H9 (cell line): ENCODE data around the gene CSTPP1. TPM values are rescaled to one million over a fixed set of nuclear protein-coding genes. Genes with fewer than 3 reads are reported as not detected.
"Not testable (repeated sequence)": the region's sequence is repeated elsewhere in the genome, so short reads cannot be mapped to it uniquely, and the experiment has no call there.

Experiments used
- DNase-seq: peaks from one replicate; pipeline ENCODE4 v3.0.0-alpha.2; 2017
- H2AFZ ChIP-seq: one replicate; pipeline ENCODE4 v1.6.1; 2013; ENCODE audit warnings: mild to moderate bottlenecking, low read length, control low read depth, moderate library complexity
- H2AK5ac ChIP-seq: 2 replicates; pipeline ENCODE4 v1.6.1; 2013; ENCODE audit warnings: low read length, control low read depth, mixed read lengths; ENCODE audit not compliant: insufficient read length
- H2BK120ac ChIP-seq: one replicate; pipeline ENCODE4 v1.6.1; 2013; ENCODE audit warnings: low read depth, mild to moderate bottlenecking, low read length, control low read depth, inconsistent platforms; ENCODE audit not compliant: poor library complexity, severe bottlenecking
- H2BK12ac ChIP-seq: 2 replicates; pipeline ENCODE4 v1.6.1; 2013; ENCODE audit warnings: low read length, control low read depth, mixed read lengths, low read depth; ENCODE audit not compliant: insufficient read length
- H2BK15ac ChIP-seq: 2 replicates; pipeline ENCODE4 v1.6.1; 2013; ENCODE audit warnings: low read depth, low read length, control low read depth
- H2BK20ac ChIP-seq: one replicate; pipeline ENCODE4 v1.6.1; 2013; ENCODE audit warnings: low read depth, mild to moderate bottlenecking, low read length, control low read depth, inconsistent platforms; ENCODE audit not compliant: poor library complexity, severe bottlenecking
- H2BK5ac ChIP-seq: 2 replicates; pipeline ENCODE4 v1.6.1; 2013; ENCODE audit warnings: low read length, control low read depth, mixed read lengths; ENCODE audit not compliant: insufficient read length
- H3K14ac ChIP-seq: 2 replicates; pipeline ENCODE4 v1.6.1; 2013; ENCODE audit warnings: low read length, control low read depth; ENCODE audit not compliant: insufficient read depth
- H3K18ac ChIP-seq: 2 replicates; pipeline ENCODE4 v1.6.1; 2013; ENCODE audit warnings: low read depth, mild to moderate bottlenecking, mixed read lengths, low read length, control low read depth; ENCODE audit not compliant: insufficient read length
- H3K23ac ChIP-seq: 2 replicates; pipeline ENCODE4 v1.6.1; 2013; ENCODE audit warnings: low read length, control low read depth, mixed read lengths, low read depth; ENCODE audit not compliant: insufficient read length
- H3K23me2 ChIP-seq: 2 replicates; pipeline ENCODE4 v1.6.1; 2013; ENCODE audit warnings: low read depth, mild to moderate bottlenecking, mixed read lengths, low read length, control low read depth; ENCODE audit not compliant: insufficient read length, poor library complexity, severe bottlenecking
- H3K27ac ChIP-seq: 2 replicates; pipeline ENCODE4 v1.5.1; 2013; ENCODE audit warnings: low read length, control low read depth, mixed read lengths, low read depth; ENCODE audit not compliant: insufficient read length
- H3K27me3 ChIP-seq: 2 replicates; pipeline ENCODE4 v1.6.1; 2013; ENCODE audit warnings: low read length, control low read depth, inconsistent platforms; ENCODE audit not compliant: insufficient read depth
- H3K4ac ChIP-seq: 2 replicates; pipeline ENCODE4 v1.6.1; 2013; ENCODE audit warnings: low read depth, mild to moderate bottlenecking, control low read depth, inconsistent platforms, low read length, moderate library complexity
- H3K4me1 ChIP-seq: 2 replicates; pipeline ENCODE4 v1.6.1; 2013; ENCODE audit warnings: low read length, control low read depth, inconsistent platforms; ENCODE audit not compliant: insufficient read depth
- H3K4me2 ChIP-seq: 2 replicates; pipeline ENCODE4 v1.6.1; 2013; ENCODE audit warnings: low read length, control low read depth, mixed read lengths; ENCODE audit not compliant: insufficient read length, insufficient read depth
- H3K56ac ChIP-seq: 2 replicates; pipeline ENCODE4 v1.6.1; 2013; ENCODE audit warnings: low read depth, mild to moderate bottlenecking, mixed read lengths, low read length, control low read depth; ENCODE audit not compliant: insufficient read length
- H3K79me1 ChIP-seq: 2 replicates; pipeline ENCODE4 v1.6.1; 2013; ENCODE audit warnings: low read depth, mild to moderate bottlenecking, moderate library complexity, low read length, control low read depth, inconsistent platforms; ENCODE audit not compliant: insufficient read depth, poor library complexity, severe bottlenecking
- H3K79me2 ChIP-seq: 2 replicates; pipeline ENCODE4 v1.6.1; 2013; ENCODE audit warnings: low read length, control low read depth, inconsistent platforms; ENCODE audit not compliant: insufficient read depth
- H3K9ac ChIP-seq: 2 replicates; pipeline ENCODE4 v1.6.1; 2013; ENCODE audit warnings: low read length, control low read depth, mixed read lengths; ENCODE audit not compliant: insufficient read length; ENCODE audit errors: extremely low read depth
- H3K9me3 ChIP-seq: one replicate; pipeline ENCODE4 v1.6.1; 2013; ENCODE audit warnings: low read depth, low read length, inconsistent platforms; ENCODE audit not compliant: control insufficient read depth
- H3T11ph ChIP-seq: one replicate; pipeline ENCODE4 v1.6.1; 2013; ENCODE audit warnings: mild to moderate bottlenecking, low read length, control low read depth, inconsistent platforms
- H4K20me1 ChIP-seq: one replicate; pipeline ENCODE4 v1.6.1; 2013; ENCODE audit not compliant: control insufficient read depth, insufficient read length, insufficient read depth
- H4K5ac ChIP-seq: 2 replicates; pipeline ENCODE4 v1.6.1; 2013; ENCODE audit warnings: low read depth, mild to moderate bottlenecking, mixed read lengths, low read length, control low read depth; ENCODE audit not compliant: insufficient read length
- H4K8ac ChIP-seq: replicated peaks from 2 replicates; pipeline ENCODE4 v1.6.1; 2013; ENCODE audit warnings: low read length, control low read depth, mixed read lengths, low read depth; ENCODE audit not compliant: insufficient read length
- H4K91ac ChIP-seq: 2 replicates; pipeline ENCODE4 v1.6.1; 2013; ENCODE audit warnings: low read depth, mild to moderate bottlenecking, moderate library complexity, mixed read lengths, low read length, control low read depth; ENCODE audit not compliant: insufficient read length
- H3K27ac Mint-ChIP-seq, 3 experiments: 2 replicates in 2 of 3; 3 replicates in 1 of 3; pipeline ENCODE4 v1.8.0; 2020 to 2021; ENCODE audit warnings: mixed read lengths in 3 of 3, mild to moderate bottlenecking in 1 of 3, moderate library complexity in 1 of 3
- H3K27me3 Mint-ChIP-seq: 2 replicates; pipeline ENCODE4 v1.8.0; 2021; ENCODE audit warnings: low read depth, mild to moderate bottlenecking, moderate library complexity, mixed read lengths
- H3K36me3 Mint-ChIP-seq, 3 experiments: 2 replicates in 2 of 3; 3 replicates in 1 of 3; pipeline ENCODE4 v1.8.0; 2020 to 2021; ENCODE audit warnings: low read depth in 3 of 3, mixed read lengths in 3 of 3; ENCODE audit not compliant: insufficient read depth in 1 of 3
- H3K4me1 Mint-ChIP-seq, 2 experiments: 2 replicates each; pipeline ENCODE4 v1.8.0; 2020; ENCODE audit warnings: mixed read lengths in 2 of 2
- H3K4me3 Mint-ChIP-seq, 2 experiments: 2 replicates in 1 of 2; 3 replicates in 1 of 2; pipeline ENCODE4 v1.8.0; 2020 to 2021; ENCODE audit warnings: mild to moderate bottlenecking in 2 of 2, mixed read lengths in 2 of 2, moderate library complexity in 1 of 2
- H3K9me3 Mint-ChIP-seq, 2 experiments: 2 replicates in 1 of 2; 3 replicates in 1 of 2; pipeline ENCODE4 v1.8.0; 2020; ENCODE audit warnings: mild to moderate bottlenecking in 2 of 2, mixed read lengths in 2 of 2, moderate library complexity in 1 of 2
- WGBS: extraction: QIAGEN DNeasy Blood & Tissue Kit; methylation state at CpG from one replicate; pipeline ENCODE4 v1.1.7; 2013; ENCODE audit warnings: missing lambda C conversion rate, low lambda C conversion rate, mixed read lengths; ENCODE audit not compliant: insufficient read length; ENCODE audit errors: extremely low coverage; 5-methylcytosine and 5-hydroxymethylcytosine counted together
- total RNA-seq: library from RNA; stranded (reverse); gene quantifications from 2 replicates; pipeline ENCODE4 v1.2.1, GENCODE V29; 2021
- TF ChIP-seq, protein P1 (sequence below): fragments of 200-600 bp; sonication (generic); conservative IDR thresholded peaks from 3 replicates; pipeline ENCODE4 v1.8.0; 2021; ENCODE audit warnings: antibody characterized with exemption, mild to moderate bottlenecking

The CSTPP1 gene
- total RNA-seq, 1 experiment from 2014 or later, result 21.2 TPM

DNA sequence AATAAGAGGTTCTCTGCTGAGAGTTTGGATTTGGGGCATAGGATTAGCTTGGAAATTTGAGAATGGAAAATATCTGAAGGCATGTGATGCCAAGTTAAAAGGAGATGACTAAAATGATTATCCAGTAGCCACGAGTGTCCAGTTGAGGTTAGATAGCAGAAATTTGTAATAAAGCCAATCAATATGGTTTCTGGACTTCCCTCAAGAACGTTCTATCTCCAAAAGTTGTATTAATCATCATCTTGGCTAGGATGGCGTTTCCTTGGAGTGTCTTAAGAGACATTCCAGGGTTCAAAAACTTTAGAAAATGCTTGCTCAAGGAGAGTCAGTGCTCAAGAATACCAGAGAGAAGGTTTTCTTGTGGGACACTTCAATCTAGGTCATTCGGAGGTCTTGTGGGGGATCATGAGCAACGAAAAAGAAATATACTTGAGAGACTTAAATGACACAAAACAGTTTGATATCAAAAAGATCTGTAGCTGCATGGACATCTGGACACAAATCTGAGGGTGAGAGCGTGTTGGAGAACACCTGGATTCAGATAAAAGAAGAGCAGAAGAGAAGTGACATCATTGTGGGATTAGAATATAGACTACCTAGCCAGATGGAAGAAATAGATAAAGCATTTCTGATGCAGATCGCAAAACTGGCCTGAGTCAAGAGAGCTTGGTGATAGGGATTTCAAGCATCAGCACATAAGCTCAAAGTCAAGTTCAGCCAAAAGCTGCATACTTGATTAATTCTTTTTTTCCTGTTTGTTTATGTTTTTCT lies 142.4 kb downstream of the CSTPP1 start:
- no peak overlapping the region for H3K27ac Mint-ChIP-seq
- no peak overlapping the region for H3T11ph ChIP-seq
- no peak overlapping the region for H3K9ac ChIP-seq
- H4K5ac ChIP-seq, result no peak overlapping the region
- no peaks in the 10 kb centered on the region for H4K20me1 ChIP-seq
- H3K18ac ChIP-seq, result no peak overlapping the region
- H2BK12ac ChIP-seq, result no peak overlapping the region
- no peak overlapping the region for H2BK20ac ChIP-seq
- no peak overlapping the region for H3K4me2 ChIP-seq
- H2BK15ac ChIP-seq, result no peak overlapping the region
- H3K9me3 ChIP-seq, result no peaks in the 10 kb centered on the region
- H3K9me3 Mint-ChIP-seq, result no peaks in the 10 kb centered on the region
- H4K8ac ChIP-seq, result no peak overlapping the region
- H2BK120ac ChIP-seq, result no peak overlapping the region
- no peaks in the 10 kb centered on the region for H3K79me2 ChIP-seq
- DNase-seq, result no peak
- WGBS, result no CpG with 5 or more reads among the region's 7 CpGs
- no peaks in the 10 kb centered on the region for H3K27me3 ChIP-seq
- H3K56ac ChIP-seq, result no peak overlapping the region
- no peak overlapping the region for H2AFZ ChIP-seq
- H3K4ac ChIP-seq, result no peak overlapping the region
- no peaks in the 10 kb centered on the region for H3K4me1 Mint-ChIP-seq
- H3K27me3 Mint-ChIP-seq, result no peaks in the 10 kb centered on the region
- H3K14ac ChIP-seq, result no peak overlapping the region
- TF ChIP-seq, protein P1, sequence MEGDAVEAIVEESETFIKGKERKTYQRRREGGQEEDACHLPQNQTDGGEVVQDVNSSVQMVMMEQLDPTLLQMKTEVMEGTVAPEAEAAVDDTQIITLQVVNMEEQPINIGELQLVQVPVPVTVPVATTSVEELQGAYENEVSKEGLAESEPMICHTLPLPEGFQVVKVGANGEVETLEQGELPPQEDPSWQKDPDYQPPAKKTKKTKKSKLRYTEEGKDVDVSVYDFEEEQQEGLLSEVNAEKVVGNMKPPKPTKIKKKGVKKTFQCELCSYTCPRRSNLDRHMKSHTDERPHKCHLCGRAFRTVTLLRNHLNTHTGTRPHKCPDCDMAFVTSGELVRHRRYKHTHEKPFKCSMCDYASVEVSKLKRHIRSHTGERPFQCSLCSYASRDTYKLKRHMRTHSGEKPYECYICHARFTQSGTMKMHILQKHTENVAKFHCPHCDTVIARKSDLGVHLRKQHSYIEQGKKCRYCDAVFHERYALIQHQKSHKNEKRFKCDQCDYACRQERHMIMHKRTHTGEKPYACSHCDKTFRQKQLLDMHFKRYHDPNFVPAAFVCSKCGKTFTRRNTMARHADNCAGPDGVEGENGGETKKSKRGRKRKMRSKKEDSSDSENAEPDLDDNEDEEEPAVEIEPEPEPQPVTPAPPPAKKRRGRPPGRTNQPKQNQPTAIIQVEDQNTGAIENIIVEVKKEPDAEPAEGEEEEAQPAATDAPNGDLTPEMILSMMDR, result no peak
- no peaks in the 10 kb centered on the region for H3K36me3 Mint-ChIP-seq
- no peak overlapping the region for H3K4me3 Mint-ChIP-seq
- H2AK5ac ChIP-seq, result no peak overlapping the region
- H3K27ac ChIP-seq, result no peak overlapping the region
- no peaks in the 10 kb centered on the region for H3K4me1 ChIP-seq
- no peaks in the 10 kb centered on the region for H3K79me1 ChIP-seq
- H3K23me2 ChIP-seq, result no peaks in the 10 kb centered on the region
- H4K91ac ChIP-seq, result no peak overlapping the region
- no peak overlapping the region for H2BK5ac ChIP-seq
- no peak overlapping the region for H3K23ac ChIP-seq

DNA sequence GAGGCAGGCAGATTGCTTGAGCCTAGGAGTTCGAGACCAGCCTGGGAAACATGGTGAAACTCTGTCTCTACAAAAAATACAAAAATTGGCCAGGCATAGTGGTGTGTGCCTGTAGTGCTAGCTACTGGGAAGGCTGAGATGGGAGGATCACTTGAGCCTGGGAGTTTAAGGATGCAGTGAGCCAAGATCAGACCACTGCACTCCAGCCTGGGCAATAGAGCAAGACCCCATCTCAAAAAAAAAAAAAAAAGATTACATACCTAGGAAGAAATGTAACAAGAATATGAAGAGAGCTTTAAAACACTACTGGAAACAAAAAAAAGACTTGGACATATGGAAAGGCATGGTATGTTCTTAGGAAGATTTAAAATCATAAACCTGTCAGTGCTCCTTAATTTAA lies 144.2 kb downstream of the CSTPP1 start:
- WGBS, result no CpG with 5 or more reads among the region's 1 CpG
- not testable (repeated sequence) for H3K4me1 ChIP-seq, H4K20me1 ChIP-seq, H2AFZ ChIP-seq, H3K9me3 ChIP-seq, H3K56ac ChIP-seq, H4K91ac ChIP-seq, H3K79me1 ChIP-seq, H3K36me3 Mint-ChIP-seq, H3K9ac ChIP-seq, H2BK120ac ChIP-seq, H3K27ac Mint-ChIP-seq, H2BK20ac ChIP-seq, H3K4me3 Mint-ChIP-seq, H3K14ac ChIP-seq, H3K4me2 ChIP-seq, H2AK5ac ChIP-seq, H3K4me1 Mint-ChIP-seq, H3T11ph ChIP-seq, H3K18ac ChIP-seq, H2BK15ac ChIP-seq, H3K27me3 Mint-ChIP-seq, H4K5ac ChIP-seq, H3K27me3 ChIP-seq, H2BK5ac ChIP-seq, H4K8ac ChIP-seq, H3K23ac ChIP-seq, H3K79me2 ChIP-seq, H3K4ac ChIP-seq, H3K27ac ChIP-seq, DNase-seq, H3K9me3 Mint-ChIP-seq, H2BK12ac ChIP-seq, H3K23me2 ChIP-seq
